Measurements from ENCODE around the gene MTARC1. TPM values are rescaled to one million over a fixed set of nuclear protein-coding genes. Genes with fewer than 3 reads are reported as not detected.

MTARC1 gene
- total and polyA plus RNA-seq, 9 donors, result 1.7 to 13.2 (median 4.7) TPM

DNA sequence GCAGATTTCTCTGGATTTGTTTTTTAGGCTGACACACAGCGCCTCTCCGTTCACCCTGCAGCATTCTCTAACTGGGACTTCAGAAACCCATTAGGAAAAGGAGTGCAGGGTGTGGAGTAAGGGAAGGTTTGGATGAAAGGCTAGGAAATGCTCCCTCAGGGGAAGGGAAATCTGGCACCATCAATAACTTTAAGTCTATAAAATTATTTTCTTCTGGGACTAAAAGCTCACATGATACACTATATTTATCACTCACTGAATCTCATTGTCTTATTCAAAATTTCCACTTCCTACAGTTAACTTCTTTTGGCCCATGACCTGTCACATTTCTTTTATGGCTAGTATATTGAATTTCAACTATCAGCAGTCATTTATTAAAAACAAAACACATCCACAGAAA, 46.7 kb downstream of the MTARC1 start:
- Histone ChIP-seq H3K27ac (no peak overlapping the region), H3K4me1 (ENCODE audit: insufficient read depth) (peaks cover 2% of the 10 kb centered on the region)

DNA sequence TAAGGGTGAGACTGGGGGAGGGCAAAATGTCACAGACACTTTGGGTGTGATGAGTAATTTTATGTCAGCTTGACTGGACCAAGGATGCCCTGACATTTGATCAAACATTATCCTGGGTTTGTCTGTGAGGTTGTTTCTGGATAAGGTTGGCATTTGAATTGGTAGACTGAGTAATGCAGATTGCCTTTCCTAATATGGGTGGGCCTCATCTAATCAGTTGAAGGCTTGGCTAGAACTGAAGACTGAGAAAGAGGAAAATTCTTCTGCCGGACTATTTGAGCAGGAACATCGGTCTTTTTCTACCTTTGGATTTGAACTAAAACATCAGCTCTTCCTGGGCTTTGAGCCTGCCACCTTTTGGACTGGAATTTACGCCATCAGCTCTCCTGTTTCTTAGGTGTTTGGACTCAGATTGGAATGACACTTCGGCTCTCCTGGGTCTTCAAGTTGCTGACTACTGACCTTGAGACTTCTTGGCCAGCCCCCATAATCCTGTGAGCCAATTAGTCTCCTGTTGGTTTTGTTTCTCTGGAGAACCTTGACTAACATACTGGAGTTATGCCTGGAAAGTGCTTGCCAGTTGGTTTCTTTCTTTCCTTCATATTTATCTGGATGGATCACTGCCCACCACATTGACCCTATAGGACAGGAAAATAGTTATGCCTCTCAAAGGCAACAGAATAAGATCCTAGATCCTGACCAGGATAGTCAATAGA, 47.6 kb downstream of the MTARC1 start:
- TF ChIP-seq, protein P1, sequence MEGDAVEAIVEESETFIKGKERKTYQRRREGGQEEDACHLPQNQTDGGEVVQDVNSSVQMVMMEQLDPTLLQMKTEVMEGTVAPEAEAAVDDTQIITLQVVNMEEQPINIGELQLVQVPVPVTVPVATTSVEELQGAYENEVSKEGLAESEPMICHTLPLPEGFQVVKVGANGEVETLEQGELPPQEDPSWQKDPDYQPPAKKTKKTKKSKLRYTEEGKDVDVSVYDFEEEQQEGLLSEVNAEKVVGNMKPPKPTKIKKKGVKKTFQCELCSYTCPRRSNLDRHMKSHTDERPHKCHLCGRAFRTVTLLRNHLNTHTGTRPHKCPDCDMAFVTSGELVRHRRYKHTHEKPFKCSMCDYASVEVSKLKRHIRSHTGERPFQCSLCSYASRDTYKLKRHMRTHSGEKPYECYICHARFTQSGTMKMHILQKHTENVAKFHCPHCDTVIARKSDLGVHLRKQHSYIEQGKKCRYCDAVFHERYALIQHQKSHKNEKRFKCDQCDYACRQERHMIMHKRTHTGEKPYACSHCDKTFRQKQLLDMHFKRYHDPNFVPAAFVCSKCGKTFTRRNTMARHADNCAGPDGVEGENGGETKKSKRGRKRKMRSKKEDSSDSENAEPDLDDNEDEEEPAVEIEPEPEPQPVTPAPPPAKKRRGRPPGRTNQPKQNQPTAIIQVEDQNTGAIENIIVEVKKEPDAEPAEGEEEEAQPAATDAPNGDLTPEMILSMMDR (IDR thresholded peaks at IDR 0.05), result no peak
- Histone ChIP-seq H3K27me3 (no peaks in the 10 kb centered on the region), H3K4me3 (no peak overlapping the region), H3K4me1 (ENCODE audit: insufficient read depth) (peaks cover 2% of the 10 kb centered on the region), H3K27ac (no peak overlapping the region), H3K36me3 (no peaks in the 10 kb centered on the region), H3K9me3 (no peaks in the 10 kb centered on the region)
- 69 to 76% (median 73%) methylated on average over 4 of the region's 4 CpGs for WGBS, 3 donors
- DNase-seq, result no peak
- intact Hi-C loops (cut with DNase I), result no loop called here

More for the DNA sequence above, 46.7 kb downstream of the MTARC1 start:
- intact Hi-C loops (cut with DNase I), result no loop called here
- Histone ChIP-seq H3K36me3 (no peaks in the 10 kb centered on the region), H3K9me3 (no peaks in the 10 kb centered on the region), H3K4me3 (no peak overlapping the region), H3K27me3 (no peaks in the 10 kb centered on the region)
- no peak for DNase-seq
- WGBS, 3 donors, result 76 to 86% (median 84%) methylated on average over 2 of the region's 2 CpGs
- no peak for TF ChIP-seq EP300 (IDR thresholded peaks at IDR 0.05)
- TF ChIP-seq, protein P1 (IDR thresholded peaks at IDR 0.05), result no peak
- no peak for TF ChIP-seq POLR2A (IDR thresholded peaks at IDR 0.05)

Other genes starting within 250 kb of the MTARC1 start
- gene C1orf115, start 96.5 kb upstream of the MTARC1 start, total RNA-seq, result 10 to 100 TPM; 10.0 to 19.8 (median 13.2) TPM
- gene C1orf115, start 96.5 kb upstream of the MTARC1 start, polyA plus RNA-seq, result 10 to 100 TPM; 20.3 to 23.8 TPM
- gene MTARC2, start 38.6 kb upstream of the MTARC1 start, total RNA-seq, result 10 to 100 TPM; 12.8 to 26.9 (median 23.6) TPM
- 10 to 100 TPM; 17.4 to 80.2 TPM for gene MTARC2, start 38.6 kb upstream of the MTARC1 start, polyA plus RNA-seq
- gene HLX, start 92.5 kb downstream of the MTARC1 start, total RNA-seq, result 1 to 10 TPM; 2.1 to 7.6 (median 3.1) TPM
- 1 to 10 TPM; 3.5 to 9.4 TPM for gene HLX, start 92.5 kb downstream of the MTARC1 start, polyA plus RNA-seq

All from ovary (tissue), 9 donors.